ENCODE results near the gene KRT4. TPM values are rescaled to one million over a fixed set of nuclear protein-coding genes. Genes with fewer than 3 reads are reported as not detected.

KRT4 gene
- total RNA-seq, 1 donor from 2014 or later = not detected

DNA sequence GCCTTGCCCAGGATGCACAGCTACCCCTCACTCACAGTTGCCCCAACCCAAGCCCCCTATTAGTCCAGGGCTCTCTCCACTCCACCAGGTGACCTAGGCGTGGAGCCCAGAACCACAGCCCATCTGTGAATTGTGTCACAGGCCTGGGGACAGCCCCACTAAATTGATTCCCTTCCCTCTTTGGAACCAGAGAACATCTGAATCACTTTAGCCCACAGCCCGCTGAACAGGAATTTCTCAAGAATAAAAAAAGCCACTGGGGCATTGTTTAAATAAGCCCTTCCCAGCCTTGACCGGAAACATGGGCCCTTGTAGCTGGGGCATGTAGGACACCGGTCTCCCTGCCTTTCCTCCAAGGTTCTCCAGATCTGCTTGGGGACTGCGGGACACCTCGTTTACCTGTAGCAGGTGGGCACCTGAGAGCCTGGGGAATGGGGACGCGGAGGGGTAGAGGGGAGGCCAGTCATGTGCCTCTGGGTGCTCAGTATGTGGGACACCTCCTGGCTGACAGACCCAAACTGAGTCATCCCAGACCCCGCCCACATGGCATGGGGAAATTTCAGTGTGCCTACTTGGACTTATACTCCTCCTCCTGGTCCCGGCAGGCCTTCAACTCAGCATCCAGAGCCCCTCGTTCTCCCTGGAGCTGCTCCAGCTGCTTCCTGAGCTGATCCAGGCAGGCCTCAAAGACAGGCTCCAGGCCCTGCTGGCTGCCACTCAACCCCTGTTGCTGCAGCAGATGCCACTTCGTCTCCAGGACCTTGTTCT lies 33.6 kb upstream of the KRT4 start:
- peaks cover 19% of the 10 kb centered on the region for H3K27me3 Mint-ChIP-seq (ENCODE audit: low read depth)
- no peaks in the 10 kb centered on the region for H3K36me3 Mint-ChIP-seq (ENCODE audit: low read depth)
- DNase-seq (ENCODE audit: low read depth, low spot score) = no peak
- TF ChIP-seq, protein P1, sequence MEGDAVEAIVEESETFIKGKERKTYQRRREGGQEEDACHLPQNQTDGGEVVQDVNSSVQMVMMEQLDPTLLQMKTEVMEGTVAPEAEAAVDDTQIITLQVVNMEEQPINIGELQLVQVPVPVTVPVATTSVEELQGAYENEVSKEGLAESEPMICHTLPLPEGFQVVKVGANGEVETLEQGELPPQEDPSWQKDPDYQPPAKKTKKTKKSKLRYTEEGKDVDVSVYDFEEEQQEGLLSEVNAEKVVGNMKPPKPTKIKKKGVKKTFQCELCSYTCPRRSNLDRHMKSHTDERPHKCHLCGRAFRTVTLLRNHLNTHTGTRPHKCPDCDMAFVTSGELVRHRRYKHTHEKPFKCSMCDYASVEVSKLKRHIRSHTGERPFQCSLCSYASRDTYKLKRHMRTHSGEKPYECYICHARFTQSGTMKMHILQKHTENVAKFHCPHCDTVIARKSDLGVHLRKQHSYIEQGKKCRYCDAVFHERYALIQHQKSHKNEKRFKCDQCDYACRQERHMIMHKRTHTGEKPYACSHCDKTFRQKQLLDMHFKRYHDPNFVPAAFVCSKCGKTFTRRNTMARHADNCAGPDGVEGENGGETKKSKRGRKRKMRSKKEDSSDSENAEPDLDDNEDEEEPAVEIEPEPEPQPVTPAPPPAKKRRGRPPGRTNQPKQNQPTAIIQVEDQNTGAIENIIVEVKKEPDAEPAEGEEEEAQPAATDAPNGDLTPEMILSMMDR (conservative IDR thresholded peaks at IDR 0.05) = no peak
- H3K4me1 Mint-ChIP-seq = no peaks in the 10 kb centered on the region
- no peak overlapping the region for H3K27ac Mint-ChIP-seq (ENCODE audit: unreplicated experiment)
- H3K4me3 Mint-ChIP-seq = no peak overlapping the region
- no peaks in the 10 kb centered on the region for H3K9me3 Mint-ChIP-seq

DNA sequence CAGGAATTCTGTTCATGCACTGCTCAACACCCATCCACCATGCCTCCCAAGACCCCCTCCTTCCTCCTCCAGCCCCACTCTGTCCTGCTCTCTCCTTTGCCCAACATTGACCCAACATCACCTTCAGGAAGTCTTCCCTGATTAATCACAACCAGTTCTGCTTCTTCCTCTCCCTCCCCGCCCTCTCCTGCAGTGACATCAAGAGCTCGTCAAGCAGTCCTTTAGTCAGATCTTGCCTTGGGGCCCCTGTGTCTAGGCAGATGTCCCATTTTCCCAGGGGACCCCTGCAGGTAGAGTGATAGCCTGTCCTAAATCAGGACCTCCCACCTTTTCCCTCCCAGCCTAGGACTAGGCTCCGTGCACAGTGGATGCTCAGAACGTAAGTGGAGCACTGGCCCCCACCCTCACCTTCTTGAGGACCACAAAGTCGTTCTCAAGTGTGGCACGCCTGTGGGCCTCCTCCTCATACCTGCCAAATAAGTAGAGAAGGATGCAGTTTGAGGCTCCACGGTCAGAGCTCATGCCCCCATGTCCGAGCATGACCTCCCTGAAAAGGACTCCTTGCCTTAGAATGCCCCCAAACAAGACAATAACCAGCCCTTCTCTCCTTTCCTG lies 32.5 kb upstream of the KRT4 start:
- H3K4me1 Mint-ChIP-seq = no peaks in the 10 kb centered on the region
- no peaks in the 10 kb centered on the region for H3K36me3 Mint-ChIP-seq (ENCODE audit: low read depth)
- H3K4me3 Mint-ChIP-seq = no peak overlapping the region
- TF ChIP-seq, protein P1 (conservative IDR thresholded peaks at IDR 0.05) = no peak
- no peak overlapping the region for H3K27ac Mint-ChIP-seq (ENCODE audit: unreplicated experiment)
- H3K27me3 Mint-ChIP-seq (ENCODE audit: low read depth) = peaks cover 14% of the 10 kb centered on the region
- no peak for DNase-seq (ENCODE audit: low read depth, low spot score)
- H3K9me3 Mint-ChIP-seq = no peaks in the 10 kb centered on the region

GRCh38 chr12:52845946-52846345 lies 32.0 kb upstream of the KRT4 start:
- Mint-ChIP-seq H3K4me1 (no peaks in the 10 kb centered on the region), H3K27me3 (ENCODE audit: low read depth) (peaks cover 11% of the 10 kb centered on the region), H3K27ac (ENCODE audit: unreplicated experiment) (no peak overlapping the region), H3K4me3 (no peak overlapping the region), H3K36me3 (ENCODE audit: low read depth) (no peaks in the 10 kb centered on the region), H3K9me3 (no peaks in the 10 kb centered on the region)
- no peak for DNase-seq (ENCODE audit: low read depth, low spot score)
- TF ChIP-seq, protein P1 (conservative IDR thresholded peaks at IDR 0.05) = no peak

DNA sequence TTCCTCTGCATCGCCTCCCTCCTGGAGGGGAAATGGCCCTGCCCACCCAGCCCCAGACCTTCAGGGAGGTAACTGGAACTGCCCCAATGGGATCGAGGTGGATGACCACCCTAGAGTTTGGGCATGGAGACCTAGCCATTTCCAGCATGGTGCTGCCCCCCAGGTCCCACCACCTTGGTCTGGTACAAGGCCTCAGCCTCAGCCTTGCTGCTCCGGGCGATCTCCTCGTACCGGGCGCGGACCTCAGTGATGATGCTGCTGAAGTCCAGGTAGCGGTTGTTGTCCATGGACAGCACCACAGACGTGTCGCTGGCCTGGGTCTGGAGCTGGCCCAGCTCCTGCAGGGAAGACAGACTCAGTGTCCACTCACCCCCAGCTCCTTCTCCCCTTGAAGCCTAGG lies 30.5 kb upstream of the KRT4 start:
- no peaks in the 10 kb centered on the region for H3K9me3 Mint-ChIP-seq
- H3K36me3 Mint-ChIP-seq (ENCODE audit: low read depth) = no peaks in the 10 kb centered on the region
- no peak overlapping the region for H3K27ac Mint-ChIP-seq (ENCODE audit: unreplicated experiment)
- TF ChIP-seq, protein P1 (conservative IDR thresholded peaks at IDR 0.05) = no peak
- H3K4me1 Mint-ChIP-seq = no peaks in the 10 kb centered on the region
- H3K27me3 Mint-ChIP-seq (ENCODE audit: low read depth) = peaks cover 18% of the 10 kb centered on the region
- H3K4me3 Mint-ChIP-seq = no peak overlapping the region
- no peak for DNase-seq (ENCODE audit: low read depth, low spot score)

- Mint-ChIP-seq H3K27me3 (ENCODE audit: low read depth) (peaks cover 28% of the 10 kb centered on the region), H3K9me3 (no peaks in the 10 kb centered on the region), H3K27ac (ENCODE audit: unreplicated experiment) (no peak overlapping the region), H3K36me3 (ENCODE audit: low read depth) (no peaks in the 10 kb centered on the region), H3K4me3 (no peak overlapping the region), H3K4me1 (peaks cover 4% of the 10 kb centered on the region)
- DNase-seq (ENCODE audit: low read depth, low spot score) = no peak
- TF ChIP-seq, protein P1 (conservative IDR thresholded peaks at IDR 0.05) = no peak
Measured at GRCh38 chr12:52839436-52840105, 25.7 kb upstream of the KRT4 start.
